SK-N-SH (cell line): Measurements from ENCODE around the gene ACVR1C. TPM values are rescaled to one million over a fixed set of nuclear protein-coding genes. Genes with fewer than 3 reads are reported as not detected.
"Not testable (repeated sequence)": the region's sequence is repeated elsewhere in the genome, so short reads cannot be mapped to it uniquely, and the experiment has no call there.

ENCODE experiments used
- CTCF ChIA-PET: fragments of 300-600, 350-600 bp; formaldehyde crosslinking; extraction: SDS; loops from one replicate; lab custom pipeline; 2021; lab: Yijun Ruan, JAX
- POLR2A ChIA-PET: fragments of 350-600 bp; sonication (Branson Sonifier 250); formaldehyde crosslinking; extraction: SDS; loops from one replicate; lab custom pipeline; 2020; ENCODE audit warnings: antibody characterized with exemption, inconsistent platforms; lab: Yijun Ruan, JAX
- DNase-seq: peaks from one replicate; pipeline ENCODE4 v3.0.0; 2012
- H2AFZ ChIP-seq: fragments of 200-600 bp; sonication (generic); 2 replicates; pipeline ENCODE4 v1.8.1; 2016; ENCODE audit warnings: antibody characterized with exemption, mild to moderate bottlenecking, low read depth
- H3F3A ChIP-seq: fragments of 200-600 bp; sonication (generic); replicated peaks from 2 replicates; pipeline ENCODE3; 2016; ENCODE audit warnings: antibody characterized with exemption, mild to moderate bottlenecking; ENCODE audit not compliant: insufficient read depth
- H3K27ac ChIP-seq, 2 experiments: fragments of 200-500 bp in 1 of 2; fragments of 200-600 bp in 1 of 2; sonication (Bioruptor generic) in 1 of 2; sonication (generic), shearing (Covaris generic) in 1 of 2; 2 replicates each; pipeline versions ENCODE4 v1.5.1 to v1.6.1; 2014 to 2016; ENCODE audit warnings: low read depth in 2 of 2, inconsistent platforms in 1 of 2, low read length in 1 of 2, mild to moderate bottlenecking in 1 of 2, mixed read lengths in 1 of 2
- H3K27me3 ChIP-seq: fragments of 200-600 bp; sonication (generic), shearing (Covaris generic); 2 replicates; pipeline ENCODE4 v1.6.1; 2016; ENCODE audit warnings: mixed run types; ENCODE audit not compliant: insufficient read depth
- H3K36me3 ChIP-seq, 2 experiments: fragments of 200-500 bp in 1 of 2; fragments of 200-600 bp in 1 of 2; sonication (Bioruptor generic) in 1 of 2; sonication (generic) in 1 of 2; replicated peaks in 1 of 2; 2 replicates each; pipeline versions ENCODE3 to v1.5.1; 2014 to 2016; ENCODE audit warnings: low read length in 1 of 2, mild to moderate bottlenecking in 1 of 2; ENCODE audit not compliant: insufficient read depth in 2 of 2, control insufficient read depth in 1 of 2
- H3K4me1 ChIP-seq, 2 experiments: fragments of 200-500 bp in 1 of 2; fragments of 200-600 bp in 1 of 2; sonication (Bioruptor generic) in 1 of 2; sonication (generic), shearing (Covaris generic) in 1 of 2; 2 replicates each; pipeline versions ENCODE4 v1.5.1 to v1.6.1; 2014 to 2016; ENCODE audit warnings: low read depth in 1 of 2, low read length in 1 of 2, mixed run types in 1 of 2; ENCODE audit not compliant: insufficient read depth in 2 of 2, control insufficient read depth in 1 of 2
- H3K4me2 ChIP-seq: fragments of 200-600 bp; sonication (generic), shearing (Covaris generic); 2 replicates; pipeline ENCODE4 v1.6.1; 2017; ENCODE audit warnings: mixed run types
- H3K4me3 ChIP-seq, 2 experiments: fragments of 200-500 bp in 1 of 2; fragments of 200-600 bp in 1 of 2; sonication (Bioruptor generic) in 1 of 2; sonication (generic), shearing (Covaris generic) in 1 of 2; 2 replicates each; pipeline versions ENCODE4 v1.5.1 to v1.8.1; 2014 to 2016; ENCODE audit warnings: low read depth in 2 of 2, inconsistent platforms in 1 of 2, low read length in 1 of 2, mild to moderate bottlenecking in 1 of 2, mixed read lengths in 1 of 2, moderate library complexity in 1 of 2
- H3K79me2 ChIP-seq: fragments of 200-600 bp; sonication (generic); 2 replicates; pipeline ENCODE4 v1.8.1; 2017; ENCODE audit warnings: mild to moderate bottlenecking; ENCODE audit not compliant: insufficient read depth
- H3K9ac ChIP-seq: fragments of 200-600 bp; sonication (generic); 2 replicates; pipeline ENCODE4 v1.6.1; 2017; ENCODE audit warnings: mixed run types
- H3K9me2 ChIP-seq: fragments of 200-600 bp; sonication (generic); 2 replicates; pipeline ENCODE4 v1.6.1; 2017; ENCODE audit warnings: mixed run types
- H3K9me3 ChIP-seq: fragments of 200-600 bp; sonication (generic); 2 replicates; pipeline ENCODE4 v1.6.1; 2017; ENCODE audit warnings: mixed run types, mild to moderate bottlenecking, moderate library complexity
- H4K20me1 ChIP-seq: fragments of 200-600 bp; sonication (generic); 2 replicates; pipeline ENCODE4 v1.6.1; 2017; ENCODE audit warnings: mild to moderate bottlenecking, mixed run types; ENCODE audit not compliant: insufficient read depth
- FOXM1 ChIP-seq: IDR thresholded peaks from 2 replicates; pipeline ENCODE4 v1.4.0; 2012; ENCODE audit warnings: low read depth, mild to moderate bottlenecking
- GABPA ChIP-seq: IDR thresholded peaks from 2 replicates; pipeline ENCODE4 v1.4.0; 2012; ENCODE audit warnings: low read depth, mild to moderate bottlenecking
- RAD21 ChIP-seq: IDR thresholded peaks from 2 replicates; pipeline ENCODE4 v1.6.1; 2012; ENCODE audit warnings: mild to moderate bottlenecking, low read length
- WGBS: methylation state at CpG from one replicate; pipeline ENCODE4 v1.1.6; 2017; ENCODE audit warnings: low lambda C conversion rate; 5-methylcytosine and 5-hydroxymethylcytosine counted together
- polyA plus RNA-seq, 3 experiments: library from polyadenylated mRNA; depleted of rRNA; stranded (reverse); fragments of >200 nt; gene quantifications; 2 replicates each; pipeline ENCODE4 v1.2.3, GENCODE V29; 2012
- TF ChIP-seq, protein P1 (sequence below): IDR thresholded peaks from 2 replicates; pipeline ENCODE4 v1.6.1; 2012; ENCODE audit warnings: mild to moderate bottlenecking, low read depth, low read length, moderate library complexity
- TF ChIP-seq, protein P2 (sequence below): IDR thresholded peaks from 2 replicates; pipeline ENCODE4; 2012
- TF ChIP-seq, protein P3 (sequence below): IDR thresholded peaks from 2 replicates; pipeline ENCODE4 v1.4.0; 2012; ENCODE audit warnings: low read depth
- TF ChIP-seq, protein P4 (sequence below): IDR thresholded peaks from 2 replicates; pipeline ENCODE4 v1.4.0; 2012; ENCODE audit warnings: low read depth, borderline replicate concordance
- TF ChIP-seq, protein P5 (sequence below): fragments of 200-600 bp; sonication (generic); IDR thresholded peaks from 2 replicates; pipeline ENCODE4 v1.6.1; 2017; ENCODE audit warnings: antibody characterized with exemption, mild to moderate bottlenecking, moderate library complexity

ACVR1C gene
- polyA plus RNA-seq, 1 of the 3 experiments (the other 2 are of a cell fraction), result 0.03 TPM

- Histone ChIP-seq H3K4me1 (no peaks in the 10 kb centered on the region), H3K4me3 (no peak overlapping the region), H3K9ac (no peak overlapping the region), H3K27me3 (no peaks in the 10 kb centered on the region), H2AFZ (no peak overlapping the region), H4K20me1 (no peaks in the 10 kb centered on the region), H3K4me2 (no peak overlapping the region), H3K9me2 (no peaks in the 10 kb centered on the region), H3K9me3 (no peaks in the 10 kb centered on the region), H3F3A (no peaks in the 10 kb centered on the region), H3K36me3 (no peaks in the 10 kb centered on the region), H3K27ac (no peak overlapping the region), H3K79me2 (no peaks in the 10 kb centered on the region)
- no peak for TF ChIP-seq RAD21
- TF ChIP-seq FOXM1, result no peak
- TF ChIP-seq, protein P1, sequence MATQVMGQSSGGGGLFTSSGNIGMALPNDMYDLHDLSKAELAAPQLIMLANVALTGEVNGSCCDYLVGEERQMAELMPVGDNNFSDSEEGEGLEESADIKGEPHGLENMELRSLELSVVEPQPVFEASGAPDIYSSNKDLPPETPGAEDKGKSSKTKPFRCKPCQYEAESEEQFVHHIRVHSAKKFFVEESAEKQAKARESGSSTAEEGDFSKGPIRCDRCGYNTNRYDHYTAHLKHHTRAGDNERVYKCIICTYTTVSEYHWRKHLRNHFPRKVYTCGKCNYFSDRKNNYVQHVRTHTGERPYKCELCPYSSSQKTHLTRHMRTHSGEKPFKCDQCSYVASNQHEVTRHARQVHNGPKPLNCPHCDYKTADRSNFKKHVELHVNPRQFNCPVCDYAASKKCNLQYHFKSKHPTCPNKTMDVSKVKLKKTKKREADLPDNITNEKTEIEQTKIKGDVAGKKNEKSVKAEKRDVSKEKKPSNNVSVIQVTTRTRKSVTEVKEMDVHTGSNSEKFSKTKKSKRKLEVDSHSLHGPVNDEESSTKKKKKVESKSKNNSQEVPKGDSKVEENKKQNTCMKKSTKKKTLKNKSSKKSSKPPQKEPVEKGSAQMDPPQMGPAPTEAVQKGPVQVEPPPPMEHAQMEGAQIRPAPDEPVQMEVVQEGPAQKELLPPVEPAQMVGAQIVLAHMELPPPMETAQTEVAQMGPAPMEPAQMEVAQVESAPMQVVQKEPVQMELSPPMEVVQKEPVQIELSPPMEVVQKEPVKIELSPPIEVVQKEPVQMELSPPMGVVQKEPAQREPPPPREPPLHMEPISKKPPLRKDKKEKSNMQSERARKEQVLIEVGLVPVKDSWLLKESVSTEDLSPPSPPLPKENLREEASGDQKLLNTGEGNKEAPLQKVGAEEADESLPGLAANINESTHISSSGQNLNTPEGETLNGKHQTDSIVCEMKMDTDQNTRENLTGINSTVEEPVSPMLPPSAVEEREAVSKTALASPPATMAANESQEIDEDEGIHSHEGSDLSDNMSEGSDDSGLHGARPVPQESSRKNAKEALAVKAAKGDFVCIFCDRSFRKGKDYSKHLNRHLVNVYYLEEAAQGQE, result peak; percentile 85
- no peak for DNase-seq
- POLR2A ChIA-PET, result no interaction called here
- WGBS, result 9% methylated on average over 1 of the region's 1 CpG
- CTCF ChIA-PET, result interaction anchor here (0.6 kb wide), 1 partner anchor 95 kb away, joined by 3 read pairs; no protein-coding TSS in a partner anchor
Measured at GRCh38 chr2:157587576-157587975, 41.1 kb downstream of the ACVR1C start.

DNA sequence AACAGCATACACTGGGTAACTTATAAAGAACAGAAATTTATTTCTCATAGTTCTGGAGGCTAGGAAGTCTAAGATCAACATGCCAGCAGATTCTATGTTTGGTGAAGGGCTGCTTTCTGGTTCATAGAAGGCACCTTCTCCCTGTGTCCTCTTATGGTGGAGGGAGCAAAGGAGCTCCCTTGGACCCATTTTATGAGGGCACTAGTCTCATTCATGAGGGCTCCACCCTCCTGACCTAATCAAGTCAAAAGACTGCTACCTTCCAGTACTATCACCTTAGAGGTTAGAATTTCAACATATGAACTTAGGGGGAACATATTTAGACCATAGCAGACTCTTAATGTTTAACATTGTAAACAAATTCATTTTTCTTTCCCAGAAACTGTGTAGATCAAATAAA is 54.5 kb downstream of the ACVR1C start:
- Histone ChIP-seq H3K9ac (no peak overlapping the region), H3K4me1 (no peaks in the 10 kb centered on the region), H3K27ac (no peak overlapping the region), H3K79me2 (no peaks in the 10 kb centered on the region), H3K9me3 (no peaks in the 10 kb centered on the region), H2AFZ (no peak overlapping the region), H3K4me3 (no peak overlapping the region), H3K36me3 (no peaks in the 10 kb centered on the region), H4K20me1 (no peaks in the 10 kb centered on the region), H3K9me2 (no peaks in the 10 kb centered on the region), H3F3A (no peaks in the 10 kb centered on the region), H3K27me3 (no peaks in the 10 kb centered on the region; the same call in 1 of the 2 replicates), H3K4me2 (no peak overlapping the region)
- ChIA-PET POLR2A (no interaction called here), CTCF (no interaction called here)
- DNase-seq, result no peak
- no peak for TF ChIP-seq GABPA
- TF ChIP-seq, protein P2, sequence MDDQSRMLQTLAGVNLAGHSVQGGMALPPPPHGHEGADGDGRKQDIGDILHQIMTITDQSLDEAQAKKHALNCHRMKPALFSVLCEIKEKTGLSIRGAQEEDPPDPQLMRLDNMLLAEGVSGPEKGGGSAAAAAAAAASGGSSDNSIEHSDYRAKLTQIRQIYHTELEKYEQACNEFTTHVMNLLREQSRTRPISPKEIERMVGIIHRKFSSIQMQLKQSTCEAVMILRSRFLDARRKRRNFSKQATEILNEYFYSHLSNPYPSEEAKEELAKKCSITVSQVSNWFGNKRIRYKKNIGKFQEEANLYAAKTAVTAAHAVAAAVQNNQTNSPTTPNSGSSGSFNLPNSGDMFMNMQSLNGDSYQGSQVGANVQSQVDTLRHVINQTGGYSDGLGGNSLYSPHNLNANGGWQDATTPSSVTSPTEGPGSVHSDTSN, result no peak
- TF ChIP-seq RAD21, result no peak

DNA sequence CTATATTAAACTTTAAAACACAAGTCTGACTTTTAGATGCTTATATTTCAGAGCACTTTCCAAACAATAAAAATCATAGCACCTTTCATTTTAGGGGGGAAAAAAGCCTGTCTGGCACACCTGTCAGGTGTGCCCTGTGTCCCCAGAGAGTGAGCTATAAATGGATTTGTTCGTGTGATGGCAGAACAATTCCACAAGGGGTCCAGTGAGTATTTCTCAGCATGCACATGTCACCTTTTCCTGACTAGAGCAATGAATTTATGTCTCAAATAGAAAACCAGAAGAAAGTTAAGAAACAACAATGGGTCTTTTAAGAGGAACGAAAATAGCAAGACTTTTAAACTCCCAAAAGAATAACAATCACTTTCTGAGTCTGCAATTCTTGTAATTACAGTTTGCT is 55.9 kb downstream of the ACVR1C start:
- Histone ChIP-seq H4K20me1 (no peaks in the 10 kb centered on the region), H3K9ac (no peak overlapping the region), H3K4me3 (no peak overlapping the region), H3K4me1 (no peaks in the 10 kb centered on the region), H2AFZ (no peak overlapping the region), H3F3A (no peaks in the 10 kb centered on the region), H3K9me2 (no peaks in the 10 kb centered on the region), H3K4me2 (no peak overlapping the region), H3K79me2 (no peaks in the 10 kb centered on the region), H3K27me3 (no peaks in the 10 kb centered on the region; the same call in 1 of the 2 replicates), H3K27ac (no peak overlapping the region), H3K36me3 (no peaks in the 10 kb centered on the region), H3K9me3 (no peaks in the 10 kb centered on the region)
- WGBS, result 3% methylated on average over 2 of the region's 2 CpGs
- CTCF ChIA-PET, result interaction anchor here (0.8 to 1.4 kb wide), 4 partner anchors 9 to 25 kb away, joined by 3 to 7 read pairs (median 4); no protein-coding TSS in a partner anchor
- TF ChIP-seq, protein P3, sequence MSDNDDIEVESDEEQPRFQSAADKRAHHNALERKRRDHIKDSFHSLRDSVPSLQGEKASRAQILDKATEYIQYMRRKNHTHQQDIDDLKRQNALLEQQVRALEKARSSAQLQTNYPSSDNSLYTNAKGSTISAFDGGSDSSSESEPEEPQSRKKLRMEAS, result no peak
- TF ChIP-seq, protein P4, sequence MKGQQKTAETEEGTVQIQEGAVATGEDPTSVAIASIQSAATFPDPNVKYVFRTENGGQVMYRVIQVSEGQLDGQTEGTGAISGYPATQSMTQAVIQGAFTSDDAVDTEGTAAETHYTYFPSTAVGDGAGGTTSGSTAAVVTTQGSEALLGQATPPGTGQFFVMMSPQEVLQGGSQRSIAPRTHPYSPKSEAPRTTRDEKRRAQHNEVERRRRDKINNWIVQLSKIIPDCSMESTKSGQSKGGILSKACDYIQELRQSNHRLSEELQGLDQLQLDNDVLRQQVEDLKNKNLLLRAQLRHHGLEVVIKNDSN, result no peak
- TF ChIP-seq, protein P5, sequence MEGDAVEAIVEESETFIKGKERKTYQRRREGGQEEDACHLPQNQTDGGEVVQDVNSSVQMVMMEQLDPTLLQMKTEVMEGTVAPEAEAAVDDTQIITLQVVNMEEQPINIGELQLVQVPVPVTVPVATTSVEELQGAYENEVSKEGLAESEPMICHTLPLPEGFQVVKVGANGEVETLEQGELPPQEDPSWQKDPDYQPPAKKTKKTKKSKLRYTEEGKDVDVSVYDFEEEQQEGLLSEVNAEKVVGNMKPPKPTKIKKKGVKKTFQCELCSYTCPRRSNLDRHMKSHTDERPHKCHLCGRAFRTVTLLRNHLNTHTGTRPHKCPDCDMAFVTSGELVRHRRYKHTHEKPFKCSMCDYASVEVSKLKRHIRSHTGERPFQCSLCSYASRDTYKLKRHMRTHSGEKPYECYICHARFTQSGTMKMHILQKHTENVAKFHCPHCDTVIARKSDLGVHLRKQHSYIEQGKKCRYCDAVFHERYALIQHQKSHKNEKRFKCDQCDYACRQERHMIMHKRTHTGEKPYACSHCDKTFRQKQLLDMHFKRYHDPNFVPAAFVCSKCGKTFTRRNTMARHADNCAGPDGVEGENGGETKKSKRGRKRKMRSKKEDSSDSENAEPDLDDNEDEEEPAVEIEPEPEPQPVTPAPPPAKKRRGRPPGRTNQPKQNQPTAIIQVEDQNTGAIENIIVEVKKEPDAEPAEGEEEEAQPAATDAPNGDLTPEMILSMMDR, result peak; percentile 37; the same call in 1 of the 2 replicates
- TF ChIP-seq RAD21, result 0 out of 2 replicates have a peak, but pooled peaks have one; percentile 8
- DNase-seq, result peak; percentile 33
- POLR2A ChIA-PET, result no interaction called here

GRCh38 chr2:157566623-157567022 is 62.0 kb downstream of the ACVR1C start:
- H3K9ac ChIP-seq, H2AFZ ChIP-seq, H3K27ac ChIP-seq, H3K9me2 ChIP-seq, H3K79me2 ChIP-seq, H3K9me3 ChIP-seq, POLR2A ChIA-PET, H3K36me3 ChIP-seq, H3K4me1 ChIP-seq, H3K4me3 ChIP-seq, CTCF ChIA-PET, H3K27me3 ChIP-seq, H3K4me2 ChIP-seq, H3F3A ChIP-seq, H4K20me1 ChIP-seq, DNase-seq: not testable (repeated sequence)
- WGBS, result 4% methylated on average over 3 of the region's 15 CpGs
